Measurements from ENCODE around the gene NKD2.
"Not testable (repeated sequence)": the region's sequence is repeated elsewhere in the genome, so short reads cannot be mapped to it uniquely, and the experiment has no call there.

The NKD2 gene

GRCh38 chr5:1076406-1076805 is 67.8 kb downstream of the NKD2 start:
- no peak overlapping the region for H3K4me3 ChIP-seq (ENCODE audit: low read length)
- no peaks in the 10 kb centered on the region for H3K9me3 ChIP-seq (ENCODE audit: control insufficient read depth, low read depth, low read length)
- H3K27ac ChIP-seq (ENCODE audit: low read length): no peak overlapping the region
- no peaks in the 10 kb centered on the region for H3K4me1 ChIP-seq (ENCODE audit: control insufficient read depth, low read depth, low read length)
- peaks cover 21% of the 10 kb centered on the region for H3K36me3 ChIP-seq (ENCODE audit: control insufficient read depth, low read depth, low read length)
- no peaks in the 10 kb centered on the region for H3K27me3 ChIP-seq (ENCODE audit: control insufficient read depth, insufficient read depth, low read length)
- H3K9ac ChIP-seq (ENCODE audit: low read length): no peak overlapping the region

GRCh38 chr5:1077026-1077425 is 68.4 kb downstream of the NKD2 start:
- no peaks in the 10 kb centered on the region for H3K4me1 ChIP-seq (ENCODE audit: control insufficient read depth, low read depth, low read length)
- no peaks in the 10 kb centered on the region for H3K27me3 ChIP-seq (ENCODE audit: control insufficient read depth, insufficient read depth, low read length)
- peaks cover 25% of the 10 kb centered on the region for H3K36me3 ChIP-seq (ENCODE audit: control insufficient read depth, low read depth, low read length)
- H3K9me3 ChIP-seq (ENCODE audit: control insufficient read depth, low read depth, low read length): no peaks in the 10 kb centered on the region
- H3K4me3 ChIP-seq (ENCODE audit: low read length): no peak overlapping the region
- H3K27ac ChIP-seq (ENCODE audit: low read length): no peak overlapping the region
- H3K9ac ChIP-seq (ENCODE audit: low read length): no peak overlapping the region

- no peak overlapping the region for H3K4me3 ChIP-seq (ENCODE audit: low read length)
- H3K36me3 ChIP-seq (ENCODE audit: control insufficient read depth, low read depth, low read length): peaks cover 25% of the 10 kb centered on the region
These were observed 69.0 kb downstream of the NKD2 start for GRCh38 chr5:1077491-1078020.

GRCh38 chr5:1078206-1078605 is 69.6 kb downstream of the NKD2 start:
- Histone ChIP-seq H3K9me3 (ENCODE audit: control insufficient read depth, low read depth, low read length) (no peaks in the 10 kb centered on the region), H3K27ac (ENCODE audit: low read length) (no peak overlapping the region), H3K4me1 (ENCODE audit: control insufficient read depth, low read depth, low read length) (no peaks in the 10 kb centered on the region), H3K36me3 (ENCODE audit: control insufficient read depth, low read depth, low read length) (peaks cover 25% of the 10 kb centered on the region), H3K4me3 (ENCODE audit: low read length) (no peak overlapping the region), H3K27me3 (ENCODE audit: control insufficient read depth, insufficient read depth, low read length) (no peaks in the 10 kb centered on the region), H3K9ac (ENCODE audit: low read length) (no peak overlapping the region)

More at GRCh38 chr5:1077491-1078020, 69.0 kb downstream of the NKD2 start:
- Histone ChIP-seq H3K9ac (ENCODE audit: low read length) (no peak overlapping the region), H3K4me1 (ENCODE audit: control insufficient read depth, low read depth, low read length) (no peaks in the 10 kb centered on the region), H3K27ac (ENCODE audit: low read length) (no peak overlapping the region), H3K27me3 (ENCODE audit: control insufficient read depth, insufficient read depth, low read length) (no peaks in the 10 kb centered on the region), H3K9me3 (ENCODE audit: control insufficient read depth, low read depth, low read length) (no peaks in the 10 kb centered on the region)

GRCh38 chr5:1078851-1079250 is 70.2 kb downstream of the NKD2 start:
- no peak overlapping the region for H3K9ac ChIP-seq (ENCODE audit: low read length)
- H3K4me3 ChIP-seq (ENCODE audit: low read length): no peak overlapping the region
- peaks cover 25% of the 10 kb centered on the region for H3K36me3 ChIP-seq (ENCODE audit: control insufficient read depth, low read depth, low read length)
- no peak overlapping the region for H3K27ac ChIP-seq (ENCODE audit: low read length)
- H3K9me3 ChIP-seq (ENCODE audit: control insufficient read depth, low read depth, low read length): no peaks in the 10 kb centered on the region
- no peaks in the 10 kb centered on the region for H3K4me1 ChIP-seq (ENCODE audit: control insufficient read depth, low read depth, low read length)
- no peaks in the 10 kb centered on the region for H3K27me3 ChIP-seq (ENCODE audit: control insufficient read depth, insufficient read depth, low read length)

- H3K9ac ChIP-seq (ENCODE audit: low read length): no peak overlapping the region
- no peaks in the 10 kb centered on the region for H3K27me3 ChIP-seq (ENCODE audit: control insufficient read depth, insufficient read depth, low read length)
- H3K9me3 ChIP-seq (ENCODE audit: control insufficient read depth, low read depth, low read length): no peaks in the 10 kb centered on the region
- H3K4me1 ChIP-seq (ENCODE audit: control insufficient read depth, low read depth, low read length): no peaks in the 10 kb centered on the region
- no peak overlapping the region for H3K27ac ChIP-seq (ENCODE audit: low read length)
- H3K36me3 ChIP-seq (ENCODE audit: control insufficient read depth, low read depth, low read length): peaks cover 25% of the 10 kb centered on the region
- H3K4me3 ChIP-seq (ENCODE audit: low read length): no peak overlapping the region
These were observed 70.9 kb downstream of the NKD2 start for GRCh38 chr5:1079486-1079885.

GRCh38 chr5:1079961-1080360 is 71.4 kb downstream of the NKD2 start:
- no peaks in the 10 kb centered on the region for H3K4me1 ChIP-seq (ENCODE audit: control insufficient read depth, low read depth, low read length)
- H3K36me3 ChIP-seq (ENCODE audit: control insufficient read depth, low read depth, low read length): peaks cover 25% of the 10 kb centered on the region
- H3K27ac ChIP-seq (ENCODE audit: low read length): no peak overlapping the region
- no peaks in the 10 kb centered on the region for H3K27me3 ChIP-seq (ENCODE audit: control insufficient read depth, insufficient read depth, low read length)
- H3K9ac ChIP-seq (ENCODE audit: low read length): no peak overlapping the region
- no peaks in the 10 kb centered on the region for H3K9me3 ChIP-seq (ENCODE audit: control insufficient read depth, low read depth, low read length)
- H3K4me3 ChIP-seq (ENCODE audit: low read length): no peak overlapping the region

GRCh38 chr5:1080432-1080831 is 71.8 kb downstream of the NKD2 start:
- Histone ChIP-seq H3K4me3 (ENCODE audit: low read length) (no peak overlapping the region), H3K9me3 (ENCODE audit: control insufficient read depth, low read depth, low read length) (no peaks in the 10 kb centered on the region), H3K36me3 (ENCODE audit: control insufficient read depth, low read depth, low read length) (peaks cover 25% of the 10 kb centered on the region), H3K4me1 (ENCODE audit: control insufficient read depth, low read depth, low read length) (no peaks in the 10 kb centered on the region), H3K9ac (ENCODE audit: low read length) (no peak overlapping the region), H3K27me3 (ENCODE audit: control insufficient read depth, insufficient read depth, low read length) (no peaks in the 10 kb centered on the region), H3K27ac (ENCODE audit: low read length) (no peak overlapping the region)

GRCh38 chr5:1081519-1081918 is 72.9 kb downstream of the NKD2 start:
- H3K4me3 ChIP-seq (ENCODE audit: low read length): no peak overlapping the region
- no peaks in the 10 kb centered on the region for H3K4me1 ChIP-seq (ENCODE audit: control insufficient read depth, low read depth, low read length)
- H3K9me3 ChIP-seq (ENCODE audit: control insufficient read depth, low read depth, low read length): no peaks in the 10 kb centered on the region
- H3K27me3 ChIP-seq (ENCODE audit: control insufficient read depth, insufficient read depth, low read length): no peaks in the 10 kb centered on the region
- H3K27ac ChIP-seq (ENCODE audit: low read length): no peak overlapping the region
- peaks cover 18% of the 10 kb centered on the region for H3K36me3 ChIP-seq (ENCODE audit: control insufficient read depth, low read depth, low read length)
- no peak overlapping the region for H3K9ac ChIP-seq (ENCODE audit: low read length)

- H3K36me3 ChIP-seq (ENCODE audit: control insufficient read depth, low read depth, low read length): peaks cover 22% of the 10 kb centered on the region
These were observed 74.4 kb downstream of the NKD2 start for GRCh38 chr5:1083026-1083425.

GRCh38 chr5:1083823-1084605 is 75.4 kb downstream of the NKD2 start:
- Histone ChIP-seq H3K36me3 (ENCODE audit: control insufficient read depth, low read depth, low read length) (peaks cover 20% of the 10 kb centered on the region), H3K9me3 (ENCODE audit: control insufficient read depth, low read depth, low read length) (no peaks in the 10 kb centered on the region), H3K4me1 (ENCODE audit: control insufficient read depth, low read depth, low read length) (no peaks in the 10 kb centered on the region), H3K4me3 (ENCODE audit: low read length) (no peak overlapping the region), H3K9ac (ENCODE audit: low read length) (no peak overlapping the region), H3K27me3 (ENCODE audit: control insufficient read depth, insufficient read depth, low read length) (no peaks in the 10 kb centered on the region), H3K27ac (ENCODE audit: low read length) (no peak overlapping the region)

More at GRCh38 chr5:1083026-1083425, 74.4 kb downstream of the NKD2 start:
- H3K27me3 ChIP-seq (ENCODE audit: control insufficient read depth, insufficient read depth, low read length); H3K27ac ChIP-seq (ENCODE audit: low read length); H3K4me3 ChIP-seq (ENCODE audit: low read length); H3K9me3 ChIP-seq (ENCODE audit: control insufficient read depth, low read depth, low read length); H3K4me1 ChIP-seq (ENCODE audit: control insufficient read depth, low read depth, low read length); H3K9ac ChIP-seq (ENCODE audit: low read length): not testable (repeated sequence)

- H3K27me3 ChIP-seq (ENCODE audit: control insufficient read depth, insufficient read depth, low read length): no peaks in the 10 kb centered on the region
- peaks cover 13% of the 10 kb centered on the region for H3K36me3 ChIP-seq (ENCODE audit: control insufficient read depth, low read depth, low read length)
- no peaks in the 10 kb centered on the region for H3K9me3 ChIP-seq (ENCODE audit: control insufficient read depth, low read depth, low read length)
- H3K4me3 ChIP-seq (ENCODE audit: low read length): no peak overlapping the region
- H3K27ac ChIP-seq (ENCODE audit: low read length): no peak overlapping the region
- H3K9ac ChIP-seq (ENCODE audit: low read length): no peak overlapping the region
- H3K4me1 ChIP-seq (ENCODE audit: control insufficient read depth, low read depth, low read length): no peaks in the 10 kb centered on the region
These were observed 76.8 kb downstream of the NKD2 start for GRCh38 chr5:1085391-1085790.

Measured in iPS-18a (cell line).